ENCODE measurements around the gene ERVFRD-1. TPM values are rescaled to one million over a fixed set of nuclear protein-coding genes. Genes with fewer than 3 reads are reported as not detected.
A peak's percentile ranks its signal among the peaks of the same experiment; 100 is the strongest.

Gene ERVFRD-1
- total and polyA plus RNA-seq, 2 of the 13 experiments (the other 11 are each of a cell fraction or from before 2014, with no cell fraction given) = not detected

GRCh38 chr6:11066505-11067347 is 44.8 kb downstream of the ERVFRD-1 start (continued):
- no peak for TF ChIP-seq THYN1 (CRISPR knock-in tag; IDR thresholded peaks at IDR 0.05; ENCODE audit: borderline replicate concordance, low read depth)
- peak; percentile 70; the same call in 1 of the 2 replicates for TF ChIP-seq SIX1 (CRISPR knock-in tag; IDR thresholded peaks at IDR 0.05; ENCODE audit: borderline replicate concordance)
- 0 out of 2 replicates have a peak, but pooled peaks have one; percentile 19 for TF ChIP-seq MIER2 (CRISPR knock-in tag; IDR thresholded peaks at IDR 0.05)
- peak; percentile 82 for TF ChIP-seq ATF1 (CRISPR knock-in tag; IDR thresholded peaks at IDR 0.05)
- no peak for TF ChIP-seq EED (CRISPR knock-in tag; IDR thresholded peaks at IDR 0.05)
- TF ChIP-seq GATAD1 (CRISPR knock-in tag; IDR thresholded peaks at IDR 0.05) = no peak
- TF ChIP-seq THAP11 (CRISPR knock-in tag; IDR thresholded peaks at IDR 0.05) = no peak; the same call in none of the 2 replicates
- TF ChIP-seq NFRKB (IDR thresholded peaks at IDR 0.05) = no peak
- TF ChIP-seq GLMP (CRISPR knock-in tag; IDR thresholded peaks at IDR 0.05; ENCODE audit: borderline replicate concordance) = no peak
- TF ChIP-seq POLR2AphosphoS5 (IDR thresholded peaks at IDR 0.05; ENCODE audit: low read depth, low read length) = no peak
- TF ChIP-seq PAX8 (CRISPR knock-in tag; IDR thresholded peaks at IDR 0.05; ENCODE audit: borderline replicate concordance) = no peak
- TF ChIP-seq SMYD3 (CRISPR knock-in tag; IDR thresholded peaks at IDR 0.05) = no peak; the same call in 1 of the 2 replicates
- TF ChIP-seq ZBTB14 (CRISPR knock-in tag; IDR thresholded peaks at IDR 0.05) = no peak
- TF ChIP-seq ZNF777 (CRISPR knock-in tag; IDR thresholded peaks at IDR 0.05) = no peak
- no peak for TF ChIP-seq ZMAT5 (CRISPR knock-in tag; IDR thresholded peaks at IDR 0.05; ENCODE audit: borderline replicate concordance, low read depth)
- no peak for TF ChIP-seq SATB2 (CRISPR knock-in tag; IDR thresholded peaks at IDR 0.05)
- TF ChIP-seq, protein P1, sequence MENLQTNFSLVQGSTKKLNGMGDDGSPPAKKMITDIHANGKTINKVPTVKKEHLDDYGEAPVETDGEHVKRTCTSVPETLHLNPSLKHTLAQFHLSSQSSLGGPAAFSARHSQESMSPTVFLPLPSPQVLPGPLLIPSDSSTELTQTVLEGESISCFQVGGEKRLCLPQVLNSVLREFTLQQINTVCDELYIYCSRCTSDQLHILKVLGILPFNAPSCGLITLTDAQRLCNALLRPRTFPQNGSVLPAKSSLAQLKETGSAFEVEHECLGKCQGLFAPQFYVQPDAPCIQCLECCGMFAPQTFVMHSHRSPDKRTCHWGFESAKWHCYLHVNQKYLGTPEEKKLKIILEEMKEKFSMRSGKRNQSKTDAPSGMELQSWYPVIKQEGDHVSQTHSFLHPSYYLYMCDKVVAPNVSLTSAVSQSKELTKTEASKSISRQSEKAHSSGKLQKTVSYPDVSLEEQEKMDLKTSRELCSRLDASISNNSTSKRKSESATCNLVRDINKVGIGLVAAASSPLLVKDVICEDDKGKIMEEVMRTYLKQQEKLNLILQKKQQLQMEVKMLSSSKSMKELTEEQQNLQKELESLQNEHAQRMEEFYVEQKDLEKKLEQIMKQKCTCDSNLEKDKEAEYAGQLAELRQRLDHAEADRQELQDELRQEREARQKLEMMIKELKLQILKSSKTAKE (CRISPR knock-in tag; IDR thresholded peaks at IDR 0.05; ENCODE audit: borderline replicate concordance) = peak; percentile 66; the same call in 1 of the 2 replicates
- peak; percentile 39; the same call in 1 of the 2 replicates for TF ChIP-seq FOSL2 (CRISPR knock-in tag; IDR thresholded peaks at IDR 0.05)
- TF ChIP-seq SUZ12 (IDR thresholded peaks at IDR 0.05; ENCODE audit: low read depth, low read length) = no peak
- TF ChIP-seq CC2D1A (CRISPR knock-in tag; IDR thresholded peaks at IDR 0.05) = no peak
- no peak for TF ChIP-seq TSC22D2 (CRISPR knock-in tag; IDR thresholded peaks at IDR 0.05; ENCODE audit: borderline replicate concordance)
- no peak for TF ChIP-seq STAT5B (CRISPR knock-in tag; IDR thresholded peaks at IDR 0.05)
- TF ChIP-seq GPBP1L1 (CRISPR knock-in tag; IDR thresholded peaks at IDR 0.05) = no peak
- TF ChIP-seq ZNF556 (CRISPR knock-in tag; IDR thresholded peaks at IDR 0.05; ENCODE audit: borderline replicate concordance) = no peak
- no peak for TF ChIP-seq NBN (conservative IDR thresholded peaks at IDR 0.05)
- no peak for TF ChIP-seq NKX3-1 (CRISPR knock-in tag; IDR thresholded peaks at IDR 0.05)
- no peak for TF ChIP-seq DMAP1 (CRISPR knock-in tag; IDR thresholded peaks at IDR 0.05)

Data from HepG2 (cell line).